ENCODE data around the gene IL26. TPM values are rescaled to one million over a fixed set of nuclear protein-coding genes. Genes with fewer than 3 reads are reported as not detected.

Gene IL26
- total and polyA plus RNA-seq, 7 donors: not detected

DNA sequence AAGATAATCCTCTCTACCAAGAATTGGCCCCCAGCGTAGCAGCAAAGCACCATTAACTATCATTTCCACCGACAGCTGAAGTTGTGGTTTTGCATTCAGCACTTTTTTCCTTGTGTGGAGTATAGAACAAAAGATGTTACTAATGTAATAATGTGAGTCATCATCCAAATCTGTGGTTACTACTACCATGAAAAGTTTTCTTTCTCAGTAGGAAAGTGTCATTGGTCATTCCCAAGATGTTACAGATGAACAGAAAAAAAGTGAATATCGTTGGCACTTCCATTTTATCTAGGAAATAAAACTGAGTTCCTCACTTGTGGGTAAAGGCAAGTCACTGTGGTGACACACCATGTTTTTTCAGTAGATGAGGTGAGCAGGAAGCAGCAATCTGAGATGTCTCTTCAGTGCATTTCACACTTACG is 35.8 kb downstream of the IL26 start:
- Histone ChIP-seq H3K27ac (no peak overlapping the region), H3K27me3 (ENCODE audit: insufficient read depth in 3 of 3, low read length in 2 of 3) (no peaks in the 10 kb centered on the region), H3K36me3 (ENCODE audit: insufficient read depth in 1 of 2, low read depth in 1 of 2) (no peaks in the 10 kb centered on the region), H3K4me1 (no peaks in the 10 kb centered on the region), H3K9me3 (no peaks in the 10 kb centered on the region), H3K4me3 (no peak overlapping the region)
- WGBS, 3 donors: 81 to 88% (median 87%) methylated on average over 4 of the region's 4 CpGs
- intact Hi-C loops (cut with DNase I): no loop called here
- ATAC-seq (no peak), DNase-seq (no peak)
- TF ChIP-seq CTCF (IDR thresholded peaks at IDR 0.05): no peak

GRCh38 chr12:68185598-68185997 is 40.0 kb downstream of the IL26 start:
- TF ChIP-seq CTCF (IDR thresholded peaks at IDR 0.05): no peak
- intact Hi-C loops (cut with DNase I): no loop called here
- whole genome bisulfite sequencing, 3 donors: 68 to 76% (median 70%) methylated on average over 3 of the region's 3 CpGs

GRCh38 chr12:68180792-68181744 is 44.5 kb downstream of the IL26 start:
- no peak for TF ChIP-seq CTCF (IDR thresholded peaks at IDR 0.05)
- H3K27ac ChIP-seq: no peak overlapping the region
- H3K4me1 ChIP-seq: no peaks in the 10 kb centered on the region
- ATAC-seq (peak in 3 of 4 donors; percentile 35 to 69 (median 37)), DNase-seq (peak in 1 of 2 donors; percentile 50)
- no peak overlapping the region for H3K4me3 ChIP-seq
- no peaks in the 10 kb centered on the region for H3K36me3 ChIP-seq (ENCODE audit: insufficient read depth in 1 of 2, low read depth in 1 of 2)
- 38 to 42% (median 39%) methylated on average over 3 of the region's 3 CpGs for WGBS, 3 donors
- H3K27me3 ChIP-seq (ENCODE audit: insufficient read depth in 3 of 3, low read length in 2 of 3): no peaks in the 10 kb centered on the region
- no peaks in the 10 kb centered on the region for H3K9me3 ChIP-seq
- intact Hi-C loops (cut with DNase I): no loop called here

More at GRCh38 chr12:68185598-68185997, 40.0 kb downstream of the IL26 start:
- Histone ChIP-seq H3K4me1 (no peaks in the 10 kb centered on the region), H3K4me3 (no peak overlapping the region), H3K9me3 (no peaks in the 10 kb centered on the region), H3K27ac (no peak overlapping the region), H3K36me3 (ENCODE audit: insufficient read depth in 1 of 2, low read depth in 1 of 2) (no peaks in the 10 kb centered on the region), H3K27me3 (ENCODE audit: insufficient read depth in 3 of 3, low read length in 2 of 3) (no peaks in the 10 kb centered on the region)
- DNase-seq (no peak), ATAC-seq (no peak)

DNA sequence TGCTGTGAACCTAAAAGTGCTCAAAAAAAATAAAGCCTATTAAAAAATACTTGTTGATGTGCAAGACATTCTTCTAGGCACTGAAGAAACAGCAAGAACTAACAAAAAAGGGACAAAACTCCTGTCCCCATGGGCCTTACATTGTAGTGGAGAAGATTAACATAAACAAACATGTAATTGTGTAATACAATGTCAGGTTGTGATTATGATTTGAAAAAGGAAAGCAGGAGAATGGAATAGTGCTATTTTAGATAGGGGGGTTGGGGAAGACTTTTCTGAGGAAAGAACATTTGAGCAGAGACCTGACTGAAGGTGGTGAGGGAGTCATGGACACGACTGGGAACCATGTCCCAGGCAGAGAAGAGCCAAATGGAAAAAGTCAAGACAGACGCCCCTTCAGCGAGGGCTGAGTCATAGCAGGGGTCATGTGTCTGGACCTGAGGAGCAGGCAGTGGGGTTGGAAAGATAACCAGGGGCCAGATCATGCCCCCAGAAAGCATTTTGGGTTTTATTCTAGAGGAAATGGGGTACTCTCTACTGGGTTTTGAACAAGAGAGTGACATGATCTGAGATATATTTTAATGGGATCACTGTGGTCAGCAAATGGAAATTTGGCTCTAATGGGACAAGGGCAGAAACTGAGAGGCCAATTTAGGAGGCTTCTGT is 46.7 kb downstream of the IL26 start:
- 64 to 80% (median 72%) methylated on average over 3 of the region's 3 CpGs for WGBS, 3 donors
- no peaks in the 10 kb centered on the region for H3K9me3 ChIP-seq
- H3K27ac ChIP-seq: no peak overlapping the region
- DNase-seq (no peak), ATAC-seq (no peak)
- no peaks in the 10 kb centered on the region for H3K27me3 ChIP-seq (ENCODE audit: insufficient read depth in 3 of 3, low read length in 2 of 3)
- no peaks in the 10 kb centered on the region for H3K4me1 ChIP-seq
- intact Hi-C loops (cut with DNase I): no loop called here
- H3K4me3 ChIP-seq: no peak overlapping the region
- H3K36me3 ChIP-seq (ENCODE audit: insufficient read depth in 1 of 2, low read depth in 1 of 2): no peaks in the 10 kb centered on the region
- no peak for TF ChIP-seq CTCF (IDR thresholded peaks at IDR 0.05)
